Smooth muscle cell (in vitro differentiated cells): Measurements from ENCODE around the gene ZNF385B. TPM values are rescaled to one million over a fixed set of nuclear protein-coding genes. Genes with fewer than 3 reads are reported as not detected.

Source experiments
- DNase-seq: peaks from one replicate; lab custom pipeline; 2025; ENCODE audit not compliant: unreplicated experiment; lab: John Stamatoyannopoulos, UW
- H2AFZ ChIP-seq: fragments of 200-600 bp; sonication (generic); 2 replicates; pipeline ENCODE4 v1.6.0; 2016; ENCODE audit warnings: antibody characterized with exemption, low read depth, mild to moderate bottlenecking
- H3F3A ChIP-seq: fragments of 200-600 bp; sonication (generic); 2 replicates; pipeline ENCODE4 v1.6.0; 2017; ENCODE audit warnings: antibody characterized with exemption, low read depth
- H3K27ac ChIP-seq: fragments of 200-600 bp; sonication (generic); 2 replicates; pipeline ENCODE4 v1.5.1; 2016; ENCODE audit warnings: low read depth, mild to moderate bottlenecking
- H3K27me3 ChIP-seq: fragments of 200-600 bp; sonication (generic); 2 replicates; pipeline ENCODE4 v1.6.1; 2016; ENCODE audit warnings: low read depth, mild to moderate bottlenecking
- H3K36me3 ChIP-seq: fragments of 200-600 bp; sonication (generic); 2 replicates; pipeline ENCODE4 v1.5.1; 2016; ENCODE audit warnings: low read depth
- H3K4me1 ChIP-seq: fragments of 200-600 bp; sonication (generic); 2 replicates; pipeline ENCODE4 v1.5.1; 2016; ENCODE audit warnings: low read depth
- H3K4me2 ChIP-seq: fragments of 200-600 bp; sonication (generic); 2 replicates; pipeline ENCODE4 v1.6.0; 2016; ENCODE audit warnings: mild to moderate bottlenecking
- H3K4me3 ChIP-seq: fragments of 200-600 bp; sonication (generic); 2 replicates; pipeline ENCODE4 v1.5.1; 2016; ENCODE audit warnings: mild to moderate bottlenecking
- H3K79me2 ChIP-seq: fragments of 200-600 bp; sonication (generic); 2 replicates; pipeline ENCODE4 v1.6.0; 2016; ENCODE audit warnings: low read depth, mild to moderate bottlenecking
- H3K9ac ChIP-seq: fragments of 200-600 bp; sonication (generic); 2 replicates; pipeline ENCODE4 v1.6.0; 2016; ENCODE audit warnings: low read depth
- H3K9me3 ChIP-seq: fragments of 200-600 bp; sonication (generic); replicated peaks from 2 replicates; pipeline ENCODE4 v1.5.1; 2016; ENCODE audit warnings: low read depth
- H4K20me1 ChIP-seq: fragments of 200-600 bp; sonication (generic); 2 replicates; pipeline ENCODE4 v1.6.0; 2016; ENCODE audit warnings: low read depth
- WGBS: methylation state at CpG from one replicate; pipeline ENCODE4 v1.1.7; 2016; ENCODE audit warnings: low lambda C conversion rate; 5-methylcytosine and 5-hydroxymethylcytosine counted together
- polyA plus RNA-seq: library from polyadenylated mRNA; unstranded; fragments of >200 nt; fragmentation: Nextera tagmentation; extraction: Ambion mirVana; gene quantifications from 2 replicates; pipeline ENCODE4 v1.2.1, GENCODE V29; 2016
- total RNA-seq: library from RNA; depleted of rRNA; stranded (reverse); fragments of >200 nt; gene quantifications from 2 replicates; pipeline ENCODE4 v1.2.3, GENCODE V29; 2014
- TF ChIP-seq, protein P1 (sequence below): fragments of 200-600 bp; sonication (generic); IDR thresholded peaks from 2 replicates; pipeline ENCODE4 v1.5.1; 2017; ENCODE audit warnings: borderline replicate concordance, mild to moderate bottlenecking, antibody characterized with exemption; ENCODE audit not compliant: insufficient read depth, poor library complexity, severe bottlenecking

The ZNF385B gene
- total and polyA plus RNA-seq, 2 experiments from 2014 or later: 1.4 to 3.2 TPM

DNA sequence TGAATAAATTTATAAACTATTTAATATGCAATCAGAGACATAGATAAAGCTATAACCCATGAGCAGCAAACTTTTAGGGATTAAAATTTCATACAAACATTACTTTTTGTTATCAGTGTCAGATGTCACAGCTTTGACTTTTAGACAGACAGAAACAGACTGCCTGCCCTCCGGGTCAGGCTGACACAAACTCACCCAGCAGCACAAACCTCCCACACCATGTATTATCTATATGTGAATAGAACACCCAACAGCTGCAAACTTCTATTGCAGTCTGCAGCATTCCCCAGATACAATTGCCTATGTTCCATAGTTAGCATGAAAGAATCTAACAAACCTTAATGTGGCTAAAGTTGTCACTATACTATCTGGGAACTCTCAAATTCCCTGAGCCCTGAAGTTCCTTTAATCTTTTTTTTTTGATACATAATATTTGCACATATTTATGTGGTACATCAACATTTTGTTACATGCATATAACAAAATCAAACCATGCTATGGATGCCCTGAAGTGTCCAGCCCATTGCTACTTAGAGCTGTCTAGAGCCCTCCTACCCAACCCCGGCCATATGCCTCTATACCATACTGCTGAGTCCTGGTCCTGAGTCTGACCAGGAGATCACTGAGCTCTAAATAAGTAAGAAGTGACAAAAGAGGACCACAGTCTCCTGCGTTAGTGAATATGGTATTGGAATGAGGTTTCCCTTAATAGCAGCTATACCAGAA, 214.4 kb downstream of the ZNF385B start:
- Histone ChIP-seq H3F3A (no peaks in the 10 kb centered on the region), H3K4me3 (no peak overlapping the region), H4K20me1 (no peaks in the 10 kb centered on the region), H3K27me3 (no peaks in the 10 kb centered on the region), H3K4me1 (no peaks in the 10 kb centered on the region), H3K27ac (no peak overlapping the region), H2AFZ (no peak overlapping the region), H3K9me3 (no peaks in the 10 kb centered on the region), H3K9ac (no peak overlapping the region), H3K4me2 (no peak overlapping the region), H3K79me2 (no peaks in the 10 kb centered on the region), H3K36me3 (no peaks in the 10 kb centered on the region)
- DNase-seq: no peak
- 69% methylated on average over 3 of the region's 3 CpGs for WGBS
- TF ChIP-seq, protein P1, sequence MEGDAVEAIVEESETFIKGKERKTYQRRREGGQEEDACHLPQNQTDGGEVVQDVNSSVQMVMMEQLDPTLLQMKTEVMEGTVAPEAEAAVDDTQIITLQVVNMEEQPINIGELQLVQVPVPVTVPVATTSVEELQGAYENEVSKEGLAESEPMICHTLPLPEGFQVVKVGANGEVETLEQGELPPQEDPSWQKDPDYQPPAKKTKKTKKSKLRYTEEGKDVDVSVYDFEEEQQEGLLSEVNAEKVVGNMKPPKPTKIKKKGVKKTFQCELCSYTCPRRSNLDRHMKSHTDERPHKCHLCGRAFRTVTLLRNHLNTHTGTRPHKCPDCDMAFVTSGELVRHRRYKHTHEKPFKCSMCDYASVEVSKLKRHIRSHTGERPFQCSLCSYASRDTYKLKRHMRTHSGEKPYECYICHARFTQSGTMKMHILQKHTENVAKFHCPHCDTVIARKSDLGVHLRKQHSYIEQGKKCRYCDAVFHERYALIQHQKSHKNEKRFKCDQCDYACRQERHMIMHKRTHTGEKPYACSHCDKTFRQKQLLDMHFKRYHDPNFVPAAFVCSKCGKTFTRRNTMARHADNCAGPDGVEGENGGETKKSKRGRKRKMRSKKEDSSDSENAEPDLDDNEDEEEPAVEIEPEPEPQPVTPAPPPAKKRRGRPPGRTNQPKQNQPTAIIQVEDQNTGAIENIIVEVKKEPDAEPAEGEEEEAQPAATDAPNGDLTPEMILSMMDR: no peak

DNA sequence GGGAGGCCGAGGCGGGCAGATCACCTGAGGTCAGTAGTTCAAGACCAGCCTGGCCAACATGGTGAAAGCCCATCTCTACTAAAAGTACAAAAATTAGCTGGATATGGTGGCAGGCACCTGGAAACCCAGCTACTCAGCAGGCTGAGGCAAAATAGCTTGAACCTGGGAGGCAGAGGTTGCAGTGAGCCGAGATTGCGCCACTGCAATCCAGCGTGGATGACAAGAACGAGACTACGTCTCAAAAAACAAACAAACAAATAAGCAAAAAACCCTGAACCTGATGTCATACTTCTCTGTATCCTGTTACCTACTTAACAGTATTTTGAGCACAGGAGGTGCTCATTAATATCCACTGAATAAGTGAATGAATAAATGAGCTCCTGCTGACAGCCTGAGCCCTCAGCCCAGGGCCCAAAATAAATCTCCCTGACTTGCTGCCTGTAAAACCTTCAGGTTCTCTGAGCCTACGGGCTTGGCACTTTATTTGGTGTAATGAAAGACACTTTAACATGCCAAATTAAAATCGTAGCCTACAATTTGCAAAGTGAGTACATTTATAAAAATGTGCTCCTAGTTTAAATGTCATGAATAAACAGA, 215.1 kb downstream of the ZNF385B start:
- Histone ChIP-seq H3K4me3 (no peak overlapping the region), H3K27me3 (no peaks in the 10 kb centered on the region), H2AFZ (no peak overlapping the region), H3K9me3 (no peaks in the 10 kb centered on the region), H3K9ac (no peak overlapping the region), H3K79me2 (no peaks in the 10 kb centered on the region), H3F3A (no peaks in the 10 kb centered on the region), H3K36me3 (no peaks in the 10 kb centered on the region), H3K27ac (no peak overlapping the region), H3K4me2 (no peak overlapping the region), H3K4me1 (no peaks in the 10 kb centered on the region), H4K20me1 (no peaks in the 10 kb centered on the region)
- DNase-seq: no peak
- TF ChIP-seq, protein P1: no peak
- whole genome bisulfite sequencing: 91% methylated on average over 9 of the region's 9 CpGs

DNA sequence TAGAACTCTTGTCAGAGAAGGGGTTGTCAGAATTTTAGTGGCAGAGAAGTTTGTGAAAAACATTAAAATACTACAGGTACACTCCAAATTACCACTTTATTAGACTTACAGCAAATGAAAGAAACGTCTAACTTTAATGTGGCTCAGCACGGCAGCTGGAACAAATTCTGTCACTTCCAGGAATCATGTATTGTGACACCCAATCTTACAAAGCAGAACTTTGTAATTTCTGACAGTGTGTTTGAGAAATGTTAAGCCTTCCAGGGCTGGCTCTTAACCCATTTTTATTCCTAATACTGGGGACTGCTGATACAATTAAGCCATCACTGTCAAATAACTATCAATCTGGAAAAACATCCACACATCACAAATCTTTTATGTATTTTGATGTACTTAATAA, 216.4 kb downstream of the ZNF385B start:
- Histone ChIP-seq H3K27ac (no peak overlapping the region), H3K4me2 (no peak overlapping the region), H3K4me3 (no peak overlapping the region), H4K20me1 (no peaks in the 10 kb centered on the region), H3K36me3 (no peaks in the 10 kb centered on the region), H2AFZ (no peak overlapping the region), H3K79me2 (no peaks in the 10 kb centered on the region), H3K27me3 (no peaks in the 10 kb centered on the region), H3K9ac (no peak overlapping the region), H3K4me1 (no peaks in the 10 kb centered on the region), H3F3A (no peaks in the 10 kb centered on the region), H3K9me3 (no peaks in the 10 kb centered on the region)
- WGBS: 75% methylated on average over 2 of the region's 2 CpGs
- TF ChIP-seq, protein P1: no peak
- DNase-seq: no peak
